Measurements from ENCODE around the gene DOCK10.

DNA sequence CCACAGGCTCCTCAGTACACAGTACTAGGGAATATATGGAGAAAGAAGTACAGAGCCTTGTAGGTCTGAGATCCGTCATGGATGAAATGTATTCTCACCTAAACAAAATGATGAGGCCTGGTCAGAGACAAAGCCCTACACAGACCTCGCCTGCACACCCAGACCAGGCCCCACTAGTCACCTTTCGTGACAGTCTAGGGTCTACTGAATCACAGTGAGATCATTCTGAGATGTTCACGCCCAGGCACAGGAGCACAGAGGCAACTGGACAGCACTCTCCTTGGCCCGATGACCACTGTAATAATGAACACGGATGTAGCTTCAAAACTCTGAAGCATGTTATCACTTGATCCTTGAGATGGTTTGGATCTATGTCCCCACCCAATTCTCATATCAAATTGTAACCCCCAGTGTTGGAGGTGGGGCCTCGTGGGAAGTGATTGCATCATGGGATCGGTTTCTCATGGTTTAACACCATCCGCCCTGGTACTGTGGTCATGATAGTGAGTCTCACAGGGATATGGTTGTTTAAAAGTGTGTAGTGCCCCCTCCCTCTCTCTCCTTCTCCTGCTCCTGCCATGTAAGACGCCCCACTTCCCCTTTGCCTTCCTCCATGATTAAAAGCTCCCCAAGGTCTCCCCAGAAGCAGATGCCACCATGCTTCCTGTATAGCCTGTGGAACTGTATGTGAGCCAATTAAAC, 15.1 kb downstream of the DOCK10 start:
- TF ChIP-seq, protein P1, sequence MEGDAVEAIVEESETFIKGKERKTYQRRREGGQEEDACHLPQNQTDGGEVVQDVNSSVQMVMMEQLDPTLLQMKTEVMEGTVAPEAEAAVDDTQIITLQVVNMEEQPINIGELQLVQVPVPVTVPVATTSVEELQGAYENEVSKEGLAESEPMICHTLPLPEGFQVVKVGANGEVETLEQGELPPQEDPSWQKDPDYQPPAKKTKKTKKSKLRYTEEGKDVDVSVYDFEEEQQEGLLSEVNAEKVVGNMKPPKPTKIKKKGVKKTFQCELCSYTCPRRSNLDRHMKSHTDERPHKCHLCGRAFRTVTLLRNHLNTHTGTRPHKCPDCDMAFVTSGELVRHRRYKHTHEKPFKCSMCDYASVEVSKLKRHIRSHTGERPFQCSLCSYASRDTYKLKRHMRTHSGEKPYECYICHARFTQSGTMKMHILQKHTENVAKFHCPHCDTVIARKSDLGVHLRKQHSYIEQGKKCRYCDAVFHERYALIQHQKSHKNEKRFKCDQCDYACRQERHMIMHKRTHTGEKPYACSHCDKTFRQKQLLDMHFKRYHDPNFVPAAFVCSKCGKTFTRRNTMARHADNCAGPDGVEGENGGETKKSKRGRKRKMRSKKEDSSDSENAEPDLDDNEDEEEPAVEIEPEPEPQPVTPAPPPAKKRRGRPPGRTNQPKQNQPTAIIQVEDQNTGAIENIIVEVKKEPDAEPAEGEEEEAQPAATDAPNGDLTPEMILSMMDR (IDR thresholded peaks at IDR 0.05), result no peak
- no peak for TF ChIP-seq POLR2A (IDR thresholded peaks at IDR 0.05)

All from stomach (tissue), 4 donors.